GM18526 (cell line): ENCODE data around the gene VSTM4.

Experiments used
- POLR2A ChIP-seq: IDR thresholded peaks from 3 replicates; pipeline ENCODE4 v1.6.1; 2011; ENCODE audit not compliant: insufficient read length; ENCODE audit errors: extremely low read depth

VSTM4 gene

GRCh38 chr10:49076319-49076718 is 39.0 kb downstream of the VSTM4 start:
- no peak for TF ChIP-seq POLR2A

DNA sequence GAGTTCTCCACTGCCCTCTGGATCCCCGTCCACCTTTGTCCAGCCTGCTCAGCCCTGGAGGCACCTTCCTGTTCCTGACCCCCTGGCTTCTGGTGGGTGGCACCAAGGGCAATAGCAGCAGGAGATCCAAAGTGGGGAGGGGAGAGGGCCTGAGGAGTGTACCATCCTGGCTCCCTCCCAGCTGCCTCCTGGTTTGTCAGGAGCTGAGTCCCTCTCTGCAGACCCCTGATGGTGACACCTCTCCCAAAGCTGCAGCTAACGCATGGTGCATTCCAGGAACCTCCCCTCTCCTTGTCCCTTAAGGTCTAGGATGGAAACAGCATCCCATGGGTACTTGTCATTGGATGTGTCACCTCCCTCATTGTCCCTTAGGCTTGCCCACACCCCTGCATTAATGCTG is 39.6 kb downstream of the VSTM4 start:
- TF ChIP-seq POLR2A, result no peak

DNA sequence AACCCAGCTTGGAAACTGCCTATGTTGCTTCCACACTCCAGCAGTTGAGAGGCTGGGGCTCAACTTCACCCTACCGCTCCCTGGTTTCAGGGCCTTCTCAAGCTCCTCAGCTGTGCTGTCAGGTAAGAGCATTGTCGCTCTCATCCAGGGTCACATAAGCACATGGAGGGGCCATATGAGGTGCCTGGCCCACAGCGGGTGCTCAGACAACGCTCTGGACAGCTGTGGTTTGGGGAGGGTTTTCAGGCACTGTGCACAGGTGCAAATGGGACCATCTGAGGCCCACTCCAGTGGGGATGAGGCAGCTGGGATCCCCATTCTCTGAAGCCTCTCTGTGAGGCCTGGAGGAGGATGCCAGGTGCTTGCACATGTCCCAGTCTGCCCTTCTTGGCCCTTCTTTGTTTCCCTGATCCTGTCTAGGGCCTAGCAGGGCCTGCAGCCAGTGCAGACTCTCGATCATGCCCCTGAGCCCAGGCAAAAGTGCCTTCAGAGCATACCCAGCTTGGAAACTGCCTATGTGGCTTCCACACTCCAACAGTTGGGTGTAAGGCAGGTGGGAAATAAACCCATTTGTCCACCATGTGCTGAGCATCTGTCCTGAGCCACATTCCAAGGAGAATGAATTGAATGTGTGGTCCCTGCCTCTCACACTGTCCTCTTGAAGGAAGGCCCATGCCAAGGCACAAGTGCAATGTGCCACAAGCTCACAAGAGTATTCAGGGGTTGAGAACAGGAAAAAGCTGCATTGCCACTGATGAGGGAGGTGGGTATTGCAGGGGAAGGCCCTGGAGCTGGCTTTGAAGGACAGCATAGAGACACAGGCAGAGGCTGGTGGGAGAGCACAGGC is 40.3 kb downstream of the VSTM4 start:
- TF ChIP-seq POLR2A, result no peak

DNA sequence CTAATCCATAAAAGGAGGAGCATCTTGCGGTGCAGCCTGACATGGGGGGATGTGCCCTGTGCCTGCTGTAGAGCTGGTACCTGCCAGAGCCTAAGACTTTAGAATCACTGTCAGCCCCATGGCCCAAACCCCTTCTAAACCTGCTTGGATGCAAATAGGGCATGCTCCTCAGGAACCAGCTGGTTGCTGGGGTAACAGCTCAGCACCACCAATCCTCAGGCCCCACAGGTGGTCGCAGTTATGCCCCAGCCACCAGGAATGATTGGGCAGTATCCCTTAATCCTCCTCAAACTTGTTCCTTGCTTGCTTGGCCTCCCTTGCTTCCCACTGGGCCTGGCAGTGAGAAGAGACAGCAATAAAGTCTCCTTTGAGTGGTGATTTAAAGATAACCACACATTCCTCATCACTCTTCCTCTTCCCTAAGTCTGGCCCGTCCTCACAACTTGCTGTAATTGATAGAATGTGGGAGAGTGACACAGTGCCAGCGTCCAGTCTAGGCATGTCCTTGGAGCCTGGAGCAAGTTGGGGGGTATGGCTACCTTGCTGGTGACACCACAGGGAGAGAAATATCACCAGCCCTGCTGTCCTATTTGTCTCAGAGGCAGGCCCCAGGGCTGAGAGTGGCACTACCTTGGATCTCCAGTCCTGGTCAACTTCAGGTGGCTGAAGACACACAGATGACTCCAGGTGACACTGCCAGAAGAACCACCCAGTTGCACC is 43.0 kb downstream of the VSTM4 start:
- TF ChIP-seq POLR2A, result no peak

DNA sequence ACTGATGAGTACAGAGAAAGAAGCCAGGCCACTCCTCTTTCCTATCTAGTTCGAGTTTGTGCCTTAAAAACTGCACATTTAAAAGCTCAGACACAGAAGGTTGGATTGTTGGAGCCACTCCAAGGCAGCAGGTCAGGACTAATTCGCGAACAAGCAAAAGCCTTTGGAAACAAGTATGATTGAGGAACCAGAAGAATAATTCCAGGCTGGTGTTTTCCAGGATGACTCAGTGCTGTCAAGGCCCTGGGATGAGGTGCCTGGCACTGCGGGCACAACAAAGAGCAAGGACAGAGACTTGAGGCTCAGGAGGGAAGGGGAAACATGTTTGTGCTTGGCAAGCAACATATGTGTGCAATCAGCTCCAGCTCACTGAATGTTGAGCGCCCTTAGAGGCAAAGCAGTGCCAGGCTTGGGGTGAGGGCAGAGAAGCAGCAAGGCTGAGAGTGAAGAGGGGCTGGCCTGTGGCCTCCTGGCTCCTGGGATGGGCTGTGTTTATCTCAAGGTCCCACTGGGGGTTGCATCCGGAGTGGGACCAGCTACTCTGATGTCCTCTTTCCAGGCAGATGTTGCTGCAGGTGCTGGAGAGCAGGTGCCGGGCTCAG is 44.1 kb downstream of the VSTM4 start:
- no peak for TF ChIP-seq POLR2A

GRCh38 chr10:49070701-49071100 is 44.6 kb downstream of the VSTM4 start:
- no peak for TF ChIP-seq POLR2A

- TF ChIP-seq POLR2A, result no peak
Measured at GRCh38 chr10:49068672-49069217, 46.6 kb downstream of the VSTM4 start.

GRCh38 chr10:49068209-49068608 is 47.1 kb downstream of the VSTM4 start:
- no peak for TF ChIP-seq POLR2A

GRCh38 chr10:49066944-49067730 is 48.2 kb downstream of the VSTM4 start:
- no peak for TF ChIP-seq POLR2A

GRCh38 chr10:49062229-49062628 is 53.1 kb downstream of the VSTM4 start:
- no peak for TF ChIP-seq POLR2A

DNA sequence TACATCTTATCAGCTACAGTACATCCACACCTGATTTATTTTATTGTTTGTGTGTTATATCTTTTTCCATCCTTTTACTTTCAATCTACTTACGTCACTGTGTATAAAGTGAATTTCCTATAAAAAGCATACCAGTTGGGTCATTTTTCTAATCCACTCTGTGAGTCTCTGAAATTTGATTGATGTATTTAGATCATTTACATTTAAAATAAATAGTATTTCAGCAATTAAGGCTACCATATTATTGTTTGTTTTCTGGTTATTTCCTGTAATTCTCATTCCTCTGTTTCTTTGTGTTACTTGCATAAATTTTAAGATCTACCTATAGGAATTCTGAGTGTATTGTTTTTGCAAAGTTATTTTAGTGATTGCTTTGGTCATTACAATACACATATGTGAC is 53.7 kb downstream of the VSTM4 start:
- TF ChIP-seq POLR2A, result no peak

GRCh38 chr10:49058463-49059255 is 56.7 kb downstream of the VSTM4 start:
- no peak for TF ChIP-seq POLR2A

DNA sequence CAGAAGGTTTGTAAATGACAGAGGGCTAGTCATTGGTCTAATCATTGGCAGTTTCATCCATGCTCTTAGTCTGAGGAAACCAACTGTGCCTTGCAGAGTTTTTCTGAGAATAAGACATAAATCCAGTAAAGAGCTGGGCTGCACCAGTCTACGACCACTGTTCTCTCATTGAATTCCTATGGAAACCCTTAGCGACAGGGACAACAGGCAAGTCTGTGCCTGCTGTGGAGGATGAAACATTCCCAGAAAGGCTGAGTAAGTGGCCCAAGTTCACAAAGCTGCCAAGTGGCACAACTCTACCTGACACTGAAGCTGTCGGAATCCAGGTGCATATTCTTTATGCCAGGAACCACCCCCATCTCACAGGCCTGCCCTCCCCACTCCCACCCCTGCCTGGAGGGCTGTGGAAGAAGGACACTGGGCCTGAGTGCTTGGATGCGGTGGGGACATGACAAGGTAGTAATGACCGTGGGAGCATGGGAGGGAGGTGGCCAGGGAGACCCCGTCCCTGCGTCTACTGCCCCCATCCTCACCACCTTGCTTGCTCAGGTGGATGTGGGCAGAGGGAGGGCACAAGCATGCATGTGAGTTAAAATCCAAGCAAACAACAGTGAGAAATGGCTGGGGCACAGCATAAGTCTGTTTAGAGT is 58.0 kb downstream of the VSTM4 start:
- TF ChIP-seq POLR2A, result no peak

GRCh38 chr10:49056356-49056755 is 59.0 kb downstream of the VSTM4 start:
- no peak for TF ChIP-seq POLR2A
